SH-SY5Y (cell line): ENCODE measurements around the gene PIK3R4.

Experiments used
- GATA2 ChIP-seq: IDR thresholded peaks from 2 replicates; pipeline ENCODE4 v1.6.1; 2011; ENCODE audit warnings: mild to moderate bottlenecking, low read depth, low read length
- GATA3 ChIP-seq: IDR thresholded peaks from 2 replicates; pipeline ENCODE4 v1.6.1; 2011; ENCODE audit warnings: low read depth, mild to moderate bottlenecking, low read length, moderate library complexity

DNA sequence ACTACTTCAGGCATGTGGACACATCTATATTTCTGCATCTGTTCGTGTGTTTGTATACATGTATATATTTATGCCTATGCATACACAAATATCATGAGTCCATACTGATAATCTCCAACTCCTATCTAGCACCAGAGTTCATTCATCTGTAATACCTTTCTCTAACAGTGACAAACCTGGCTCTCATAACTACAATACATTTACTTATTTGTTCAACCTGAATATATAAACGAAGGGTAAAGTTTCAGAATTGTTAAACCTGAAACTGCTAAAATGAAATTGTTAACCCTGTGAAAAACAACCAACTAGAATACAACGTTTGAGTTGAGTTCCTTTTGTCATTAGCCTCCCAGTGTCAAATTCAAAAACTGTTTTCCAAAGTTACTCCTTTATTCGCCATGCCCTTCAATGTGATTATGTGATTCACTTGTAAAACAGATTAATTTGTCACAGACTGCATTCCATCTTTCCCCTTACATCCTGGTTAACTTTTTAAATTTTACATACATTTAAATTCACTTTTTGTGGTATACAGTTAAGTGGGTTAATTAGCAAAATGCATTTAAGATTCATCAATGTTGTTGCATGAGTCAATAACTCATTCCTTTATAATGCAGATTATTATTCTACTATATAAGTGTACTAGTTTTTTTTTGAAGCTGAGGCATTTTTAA, 58.5 kb downstream of the PIK3R4 start:
- TF ChIP-seq GATA2 (no peak), GATA3 (no peak)
